HG03280 (cell line): ENCODE measurements around the gene SPATA17.
"Not testable (repeated sequence)": the region's sequence is repeated elsewhere in the genome, so short reads cannot be mapped to it uniquely, and the experiment has no call there.

ENCODE experiments used
- ATAC-seq: cut with Tn5 transposase; IDR thresholded peaks from one replicate; pipeline ENCODE4 v1.9.1; 2021; ENCODE audit warnings: mild to moderate bottlenecking, moderate library complexity; ENCODE audit not compliant: unreplicated experiment

SPATA17 gene

GRCh38 chr1:217630711-217631591, at the start of gene SPATA17, which contains the start of gene GPATCH2:
SPATA17 (plus strand) TSS chr1:217631344; CDS start chr1:217631379, 35 bp downstream.
GPATCH2 (minus strand) TSS chr1:217631090; CDS start chr1:217630971, 119 bp downstream.
- ATAC-seq, result peak; percentile 95

GRCh38 chr1:217584286-217584811, 46.8 kb upstream of the SPATA17 start:
- not testable (repeated sequence) for ATAC-seq

GRCh38 chr1:217585577-217585976, 45.6 kb upstream of the SPATA17 start:
- ATAC-seq, result no peak

- ATAC-seq, result no peak
These were observed 44.6 kb upstream of the SPATA17 start for GRCh38 chr1:217586586-217586985.

GRCh38 chr1:217590598-217590997, 40.5 kb upstream of the SPATA17 start:
- ATAC-seq, result no peak

GRCh38 chr1:217599154-217599553, 32.0 kb upstream of the SPATA17 start:
- no peak for ATAC-seq

- no peak for ATAC-seq
These were observed 28.8 kb upstream of the SPATA17 start for GRCh38 chr1:217602380-217602779.

- ATAC-seq, result no peak
These were observed 25.8 kb upstream of the SPATA17 start for GRCh38 chr1:217605390-217605789.

- no peak for ATAC-seq
These were observed 16.9 kb upstream of the SPATA17 start for GRCh38 chr1:217614200-217614712.

GRCh38 chr1:217617126-217617525, 14.0 kb upstream of the SPATA17 start:
- ATAC-seq, result no peak

GRCh38 chr1:217620814-217621213, 10.3 kb upstream of the SPATA17 start:
- ATAC-seq, result peak; percentile 100

GRCh38 chr1:217622042-217622441, 9.1 kb upstream of the SPATA17 start:
- ATAC-seq, result no peak

GRCh38 chr1:217626321-217626720, 4.8 kb upstream of the SPATA17 start:
- ATAC-seq, result no peak

- ATAC-seq, result no peak
These were observed 3.7 kb upstream of the SPATA17 start for GRCh38 chr1:217627431-217627830.

- no peak for ATAC-seq
These were observed 11.3 kb downstream of the SPATA17 start for GRCh38 chr1:217642455-217642854.

GRCh38 chr1:217647791-217648190, 16.6 kb downstream of the SPATA17 start:
- no peak for ATAC-seq

GRCh38 chr1:217650674-217651073, 19.5 kb downstream of the SPATA17 start:
- no peak for ATAC-seq

- ATAC-seq, result peak; percentile 56
These were observed 29.4 kb downstream of the SPATA17 start for GRCh38 chr1:217660353-217661062.

GRCh38 chr1:217661407-217661806, 30.3 kb downstream of the SPATA17 start:
- ATAC-seq, result no peak

GRCh38 chr1:217668351-217668940, 37.3 kb downstream of the SPATA17 start:
- no peak for ATAC-seq

GRCh38 chr1:217673387-217673786, 42.2 kb downstream of the SPATA17 start:
- ATAC-seq, result peak; percentile 59
